Activated naive CD8-positive, alpha-beta T cell treated with anti-CD3 and anti-CD28 coated beads for 36 hours (primary cell): ENCODE data around the gene SALL1. TPM values are rescaled to one million over a fixed set of nuclear protein-coding genes. Genes with fewer than 3 reads are reported as not detected.

Source experiments
- DNase-seq: peaks from one replicate; pipeline ENCODE4 v3.0.0; 2021
- H3K27ac Mint-ChIP-seq: one replicate; pipeline ENCODE4 v1.8.0; 2022; ENCODE audit warnings: mild to moderate bottlenecking, moderate library complexity, mixed read lengths
- H3K27me3 Mint-ChIP-seq: one replicate; pipeline ENCODE4 v1.8.0; 2022; ENCODE audit warnings: mild to moderate bottlenecking, mixed read lengths
- H3K36me3 Mint-ChIP-seq: one replicate; pipeline ENCODE4 v1.8.0; 2021; ENCODE audit warnings: mild to moderate bottlenecking, mixed read lengths
- H3K4me1 Mint-ChIP-seq: one replicate; pipeline ENCODE4 v1.8.0; 2021; ENCODE audit warnings: mixed read lengths
- H3K4me3 Mint-ChIP-seq: one replicate; pipeline ENCODE4 v1.8.0; 2022; ENCODE audit warnings: mild to moderate bottlenecking, moderate library complexity, mixed read lengths
- H3K9me3 Mint-ChIP-seq: one replicate; pipeline ENCODE4 v1.8.0; 2022; ENCODE audit warnings: mixed read lengths
- total RNA-seq, 2 experiments: library from RNA; stranded (reverse); gene quantifications; one replicate each; pipeline ENCODE4 v1.2.3, GENCODE V29; 2021

SALL1 gene
- total RNA-seq, 2 experiments from 2014 or later, result not detected

GRCh38 chr16:51114382-51114781 is 36.7 kb downstream of the SALL1 start:
- Mint-ChIP-seq H3K27me3 (peaks cover 67% of the 10 kb centered on the region), H3K36me3 (no peaks in the 10 kb centered on the region), H3K4me3 (no peak overlapping the region), H3K4me1 (peaks cover 4% of the 10 kb centered on the region), H3K27ac (no peak overlapping the region), H3K9me3 (no peaks in the 10 kb centered on the region)
- DNase-seq, result no peak

- DNase-seq, result no peak
- peaks cover 65% of the 10 kb centered on the region for H3K27me3 Mint-ChIP-seq
- H3K4me1 Mint-ChIP-seq, result peaks cover 4% of the 10 kb centered on the region
- H3K9me3 Mint-ChIP-seq, result no peaks in the 10 kb centered on the region
- H3K36me3 Mint-ChIP-seq, result no peaks in the 10 kb centered on the region
- H3K4me3 Mint-ChIP-seq, result no peak overlapping the region
- H3K27ac Mint-ChIP-seq, result no peak overlapping the region
Observed at GRCh38 chr16:51113236-51114125, 37.6 kb downstream of the SALL1 start.

- no peak overlapping the region for H3K4me3 Mint-ChIP-seq
- DNase-seq, result no peak
- no peaks in the 10 kb centered on the region for H3K36me3 Mint-ChIP-seq
- H3K27me3 Mint-ChIP-seq, result peaks cover 60% of the 10 kb centered on the region
- no peak overlapping the region for H3K27ac Mint-ChIP-seq
- H3K9me3 Mint-ChIP-seq, result no peaks in the 10 kb centered on the region
- H3K4me1 Mint-ChIP-seq, result peaks cover 4% of the 10 kb centered on the region
Observed at GRCh38 chr16:51112323-51112722, 38.7 kb downstream of the SALL1 start.

GRCh38 chr16:51111759-51112158 is 39.3 kb downstream of the SALL1 start:
- no peak for DNase-seq
- Mint-ChIP-seq H3K27me3 (peaks cover 57% of the 10 kb centered on the region), H3K4me1 (peaks cover 4% of the 10 kb centered on the region), H3K4me3 (no peak overlapping the region), H3K27ac (no peak overlapping the region), H3K36me3 (no peaks in the 10 kb centered on the region), H3K9me3 (no peaks in the 10 kb centered on the region)

- Mint-ChIP-seq H3K27me3 (peaks cover 51% of the 10 kb centered on the region), H3K4me1 (peaks cover 4% of the 10 kb centered on the region), H3K9me3 (no peaks in the 10 kb centered on the region), H3K27ac (no peak overlapping the region), H3K4me3 (no peak overlapping the region), H3K36me3 (no peaks in the 10 kb centered on the region)
- no peak for DNase-seq
Observed at GRCh38 chr16:51110700-51111157, 40.3 kb downstream of the SALL1 start.

- H3K27ac Mint-ChIP-seq, result no peak overlapping the region
- H3K36me3 Mint-ChIP-seq, result no peaks in the 10 kb centered on the region
- no peak overlapping the region for H3K4me3 Mint-ChIP-seq
- peaks cover 37% of the 10 kb centered on the region for H3K27me3 Mint-ChIP-seq
- H3K9me3 Mint-ChIP-seq, result no peaks in the 10 kb centered on the region
- no peak for DNase-seq
- peaks cover 4% of the 10 kb centered on the region for H3K4me1 Mint-ChIP-seq
Observed at GRCh38 chr16:51109173-51109572, 41.9 kb downstream of the SALL1 start.

- Mint-ChIP-seq H3K4me3 (no peak overlapping the region), H3K27ac (no peak overlapping the region), H3K9me3 (no peaks in the 10 kb centered on the region), H3K27me3 (peaks cover 23% of the 10 kb centered on the region), H3K4me1 (no peaks in the 10 kb centered on the region), H3K36me3 (no peaks in the 10 kb centered on the region)
- DNase-seq, result no peak
Observed at GRCh38 chr16:51107742-51108141, 43.3 kb downstream of the SALL1 start.

GRCh38 chr16:51106535-51106934 is 44.5 kb downstream of the SALL1 start:
- Mint-ChIP-seq H3K4me1 (no peaks in the 10 kb centered on the region), H3K4me3 (no peak overlapping the region)

GRCh38 chr16:51103590-51103989 is 47.5 kb downstream of the SALL1 start:
- no peaks in the 10 kb centered on the region for H3K36me3 Mint-ChIP-seq
- H3K9me3 Mint-ChIP-seq, result no peaks in the 10 kb centered on the region
- DNase-seq, result no peak
- no peaks in the 10 kb centered on the region for H3K27me3 Mint-ChIP-seq
- no peak overlapping the region for H3K4me3 Mint-ChIP-seq
- no peaks in the 10 kb centered on the region for H3K4me1 Mint-ChIP-seq
- no peak overlapping the region for H3K27ac Mint-ChIP-seq

More at GRCh38 chr16:51106535-51106934, 44.5 kb downstream of the SALL1 start:
- H3K27me3 Mint-ChIP-seq, result peaks cover 12% of the 10 kb centered on the region
- DNase-seq, result no peak
- H3K36me3 Mint-ChIP-seq, result no peaks in the 10 kb centered on the region
- H3K9me3 Mint-ChIP-seq, result no peaks in the 10 kb centered on the region
- H3K27ac Mint-ChIP-seq, result no peak overlapping the region

GRCh38 chr16:51097729-51098128 is 53.3 kb downstream of the SALL1 start:
- Mint-ChIP-seq H3K4me3 (no peak overlapping the region), H3K27me3 (peaks cover 4% of the 10 kb centered on the region), H3K36me3 (no peaks in the 10 kb centered on the region), H3K9me3 (no peaks in the 10 kb centered on the region), H3K4me1 (no peaks in the 10 kb centered on the region), H3K27ac (no peak overlapping the region)
- DNase-seq, result no peak

- Mint-ChIP-seq H3K27me3 (peaks cover 4% of the 10 kb centered on the region), H3K36me3 (no peaks in the 10 kb centered on the region), H3K4me1 (no peaks in the 10 kb centered on the region), H3K27ac (no peak overlapping the region), H3K4me3 (no peak overlapping the region), H3K9me3 (peaks cover 2% of the 10 kb centered on the region)
- no peak for DNase-seq
Observed at GRCh38 chr16:51095890-51096626, 55.0 kb downstream of the SALL1 start.

- Mint-ChIP-seq H3K27me3 (peaks cover 4% of the 10 kb centered on the region), H3K36me3 (no peaks in the 10 kb centered on the region), H3K4me1 (no peaks in the 10 kb centered on the region), H3K27ac (no peak overlapping the region), H3K9me3 (peaks cover 2% of the 10 kb centered on the region), H3K4me3 (no peak overlapping the region)
- DNase-seq, result no peak
Observed at GRCh38 chr16:51095084-51095881, 55.8 kb downstream of the SALL1 start.

- no peak for DNase-seq
- H3K4me1 Mint-ChIP-seq, result no peaks in the 10 kb centered on the region
- no peak overlapping the region for H3K4me3 Mint-ChIP-seq
- no peaks in the 10 kb centered on the region for H3K36me3 Mint-ChIP-seq
- H3K27me3 Mint-ChIP-seq, result peaks cover 9% of the 10 kb centered on the region
- H3K9me3 Mint-ChIP-seq, result peaks cover 2% of the 10 kb centered on the region
- H3K27ac Mint-ChIP-seq, result no peak overlapping the region
Observed at GRCh38 chr16:51093726-51094280, 57.3 kb downstream of the SALL1 start.
